ENCODE measurements around the gene CIAO2A. TPM values are rescaled to one million over a fixed set of nuclear protein-coding genes. Genes with fewer than 3 reads are reported as not detected.

CIAO2A gene
- total RNA-seq, 2 donors from 2014 or later = 47.2 to 133 TPM

- WGBS = 75% methylated on average over 1 of the region's 1 CpG
- no peaks in the 10 kb centered on the region for H3K27me3 ChIP-seq (replicated peaks; ENCODE audit: insufficient read depth)
Observed at GRCh38 chr15:64035525-64035924, 58.1 kb downstream of the CIAO2A start.

DNA sequence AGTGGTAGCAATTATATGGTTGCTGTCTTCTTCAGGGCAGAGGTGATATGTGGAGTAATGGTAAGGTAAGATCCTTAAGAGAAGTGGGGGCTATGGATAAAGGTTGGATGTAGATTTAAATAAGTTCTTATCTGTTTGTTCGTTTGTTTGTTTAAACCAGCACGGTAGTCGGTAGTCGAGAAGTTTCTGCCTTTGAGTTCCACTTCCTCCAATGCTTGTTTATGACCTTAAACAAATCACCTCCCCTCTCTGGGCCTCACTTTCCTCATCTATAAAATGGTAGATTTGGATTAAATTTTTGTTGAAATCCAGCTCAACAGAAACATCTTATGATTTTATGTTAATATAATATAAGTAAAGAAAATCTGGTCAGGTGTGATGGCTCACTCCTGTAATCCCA is 59.1 kb downstream of the CIAO2A start:
- Histone ChIP-seq H3K27ac (no peak overlapping the region), H3K4me1 (replicated peaks) (no peaks in the 10 kb centered on the region), H3K27me3 (replicated peaks; ENCODE audit: insufficient read depth) (no peaks in the 10 kb centered on the region), H3K36me3 (no peaks in the 10 kb centered on the region), H3K4me3 (no peak overlapping the region), H3K9me3 (no peaks in the 10 kb centered on the region)
- no peak for DNase-seq (ENCODE audit: low spot score)
- intact Hi-C loops (cut with DNase I) = no loop called here
- 49% methylated on average over 4 of the region's 4 CpGs for WGBS
- TF ChIP-seq POLR2A (IDR thresholded peaks at IDR 0.05) (no peak), CTCF (IDR thresholded peaks at IDR 0.05) (no peak), POLR2AphosphoS5 (IDR thresholded peaks at IDR 0.05) (no peak)

More at GRCh38 chr15:64035525-64035924, 58.1 kb downstream of the CIAO2A start:
- no peaks in the 10 kb centered on the region for H3K4me1 ChIP-seq (replicated peaks)
- intact Hi-C loops (cut with DNase I) = no loop called here
- H3K36me3 ChIP-seq = no peaks in the 10 kb centered on the region
- no peak for DNase-seq (ENCODE audit: low spot score)
- no peaks in the 10 kb centered on the region for H3K9me3 ChIP-seq
- no peak overlapping the region for H3K27ac ChIP-seq
- no peak overlapping the region for H3K4me3 ChIP-seq
- no peak for TF ChIP-seq POLR2AphosphoS5 (IDR thresholded peaks at IDR 0.05)
- no peak for TF ChIP-seq CTCF (IDR thresholded peaks at IDR 0.05)
- no peak for TF ChIP-seq POLR2A (IDR thresholded peaks at IDR 0.05)

- 93% methylated on average over 5 of the region's 5 CpGs for WGBS
Observed at GRCh38 chr15:64032329-64032728, 61.3 kb downstream of the CIAO2A start.

GRCh38 chr15:64030123-64030522 is 63.5 kb downstream of the CIAO2A start:
- no peak for DNase-seq (ENCODE audit: low spot score)
- no peaks in the 10 kb centered on the region for H3K4me1 ChIP-seq (replicated peaks)
- no peak for TF ChIP-seq POLR2AphosphoS5 (IDR thresholded peaks at IDR 0.05)
- no peak for TF ChIP-seq POLR2A (IDR thresholded peaks at IDR 0.05)
- TF ChIP-seq CTCF (IDR thresholded peaks at IDR 0.05) = no peak
- intact Hi-C loops (cut with DNase I) = no loop called here
- H3K4me3 ChIP-seq = no peak overlapping the region
- no peaks in the 10 kb centered on the region for H3K27me3 ChIP-seq (replicated peaks; ENCODE audit: insufficient read depth)
- H3K27ac ChIP-seq = no peak overlapping the region
- 94% methylated on average over 4 of the region's 4 CpGs for WGBS
- H3K36me3 ChIP-seq = no peaks in the 10 kb centered on the region
- H3K9me3 ChIP-seq = no peaks in the 10 kb centered on the region

More at GRCh38 chr15:64032329-64032728, 61.3 kb downstream of the CIAO2A start:
- TF ChIP-seq POLR2AphosphoS5 (IDR thresholded peaks at IDR 0.05) = no peak
- no peak for TF ChIP-seq CTCF (IDR thresholded peaks at IDR 0.05)
- TF ChIP-seq POLR2A (IDR thresholded peaks at IDR 0.05) = no peak
- Histone ChIP-seq H3K4me1 (replicated peaks) (no peaks in the 10 kb centered on the region), H3K4me3 (no peak overlapping the region), H3K27me3 (replicated peaks; ENCODE audit: insufficient read depth) (no peaks in the 10 kb centered on the region), H3K36me3 (no peaks in the 10 kb centered on the region), H3K9me3 (no peaks in the 10 kb centered on the region), H3K27ac (no peak overlapping the region)
- intact Hi-C loops (cut with DNase I) = no loop called here
- no peak for DNase-seq (ENCODE audit: low spot score)

DNA sequence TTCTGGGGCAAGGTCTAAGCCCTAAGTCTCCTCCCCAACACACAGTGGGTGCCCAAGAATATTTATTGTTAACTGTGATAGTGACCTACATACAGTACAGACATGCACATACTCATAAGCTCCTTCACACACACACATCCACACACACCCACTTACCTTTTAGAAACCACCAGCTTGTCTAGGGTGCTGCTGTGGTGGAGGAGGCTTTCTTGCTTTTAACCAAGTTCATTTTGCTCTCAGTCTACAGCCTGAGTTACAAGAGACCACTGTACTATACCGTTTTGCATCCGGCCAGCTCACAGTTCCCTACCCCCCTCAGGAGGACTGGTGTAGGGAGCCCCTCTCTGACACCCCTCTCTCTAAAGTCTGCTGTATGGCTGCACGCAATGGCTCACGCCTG is 64.0 kb downstream of the CIAO2A start:
- TF ChIP-seq CTCF (IDR thresholded peaks at IDR 0.05) = no peak
- no peak for TF ChIP-seq POLR2A (IDR thresholded peaks at IDR 0.05)
- TF ChIP-seq POLR2AphosphoS5 (IDR thresholded peaks at IDR 0.05) = no peak
- 99% methylated on average over 4 of the region's 4 CpGs for WGBS

More for the DNA sequence above, 64.0 kb downstream of the CIAO2A start:
- intact Hi-C loops (cut with DNase I) = no loop called here
- H3K36me3 ChIP-seq = no peaks in the 10 kb centered on the region
- H3K4me1 ChIP-seq (replicated peaks) = no peaks in the 10 kb centered on the region
- DNase-seq (ENCODE audit: low spot score) = no peak
- H3K4me3 ChIP-seq = no peak overlapping the region
- no peak overlapping the region for H3K27ac ChIP-seq
- H3K27me3 ChIP-seq (replicated peaks; ENCODE audit: insufficient read depth) = no peaks in the 10 kb centered on the region
- no peaks in the 10 kb centered on the region for H3K9me3 ChIP-seq
